Thoracic aorta (tissue), 2 donors: ENCODE results near the gene ZNF654. TPM values are rescaled to one million over a fixed set of nuclear protein-coding genes. Genes with fewer than 3 reads are reported as not detected.
"Not testable (repeated sequence)": the region's sequence is repeated elsewhere in the genome, so short reads cannot be mapped to it uniquely, and the experiment has no call there.

ENCODE experiments used
- ATAC-seq: fragments of 150-250 bp; one replicate; pipeline ENCODE4 v1.8.0; 2017; ENCODE audit warnings: low read depth; ENCODE audit not compliant: insufficient number of reproducible peaks, low FRiP score
- DNase-seq: peaks from one replicate; pipeline ENCODE4 v3.0.0-alpha.2; 2020; ENCODE audit warnings: low spot score
- H3K27ac ChIP-seq, 2 donors: fragments of 200-600 bp; sonication (generic); 1 replicate in 1 of 2; 2 replicates in 1 of 2; pipeline ENCODE4 v1.5.1; 2016; ENCODE audit warnings: mild to moderate bottlenecking in 2 of 2, moderate library complexity in 2 of 2
- H3K27me3 ChIP-seq: fragments of 200-600 bp; sonication (generic); replicated peaks from 2 replicates; pipeline ENCODE4 v1.6.0; 2016; ENCODE audit warnings: mild to moderate bottlenecking; ENCODE audit not compliant: insufficient read depth
- H3K36me3 ChIP-seq: fragments of 200-600 bp; sonication (generic); one replicate; pipeline ENCODE4 v1.5.1; 2016
- H3K4me1 ChIP-seq, 2 donors: fragments of 200-600 bp; sonication (generic); 1 replicate in 1 of 2; 2 replicates in 1 of 2; pipeline versions ENCODE4 v1.5.1 to v1.6.0; 2016; ENCODE audit warnings: low read depth in 2 of 2, mild to moderate bottlenecking in 1 of 2; ENCODE audit not compliant: control insufficient read depth in 1 of 2
- H3K4me3 ChIP-seq: fragments of 200-600 bp; sonication (generic); 2 replicates; pipeline ENCODE4 v1.5.1; 2016; ENCODE audit warnings: mild to moderate bottlenecking
- H3K9me3 ChIP-seq: fragments of 200-600 bp; sonication (generic); 2 replicates; pipeline ENCODE4 v1.5.1; 2016
- total RNA-seq, 2 donors: library from RNA; depleted of rRNA; stranded (reverse); fragments of >200 nt; gene quantifications; one replicate each; pipeline versions ENCODE4 v1.1.0 to v1.2.3, GENCODE V29; 2016
- TF ChIP-seq, protein P1 (sequence below): fragments of 200-600 bp; sonication (generic); IDR thresholded peaks from one replicate; pipeline ENCODE4 v1.5.1; 2019; ENCODE audit warnings: antibody characterized with exemption

The ZNF654 gene
- total RNA-seq, 2 donors from 2014 or later: 7.7 to 15.4 TPM

DNA sequence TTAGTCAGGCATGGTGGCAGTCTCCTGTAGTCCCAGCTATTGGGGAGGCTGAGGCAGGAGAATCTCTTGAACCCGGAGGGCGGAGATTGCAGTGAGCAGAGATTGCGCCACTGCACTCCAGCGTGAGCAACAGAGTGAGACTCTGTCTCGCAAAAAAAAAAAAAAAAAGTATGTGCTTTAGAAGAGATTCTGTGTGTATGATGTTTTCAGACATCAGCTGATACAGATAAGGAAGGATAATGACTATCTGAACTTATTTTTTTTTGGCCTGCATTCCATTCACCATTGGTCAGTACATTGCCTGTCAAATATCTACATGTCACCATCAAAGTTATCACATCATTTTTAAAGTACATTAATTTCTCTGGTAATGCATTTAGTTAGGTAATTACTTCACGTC, 108.1 kb downstream of the ZNF654 start:
- Histone ChIP-seq H3K36me3 (no peaks in the 10 kb centered on the region), H3K27ac (no peak overlapping the region), H3K9me3 (no peaks in the 10 kb centered on the region), H3K27me3 (no peaks in the 10 kb centered on the region), H3K4me1 (no peaks in the 10 kb centered on the region), H3K4me3 (no peak overlapping the region)
- DNase-seq (no peak), ATAC-seq (no peak)
- TF ChIP-seq, protein P1, sequence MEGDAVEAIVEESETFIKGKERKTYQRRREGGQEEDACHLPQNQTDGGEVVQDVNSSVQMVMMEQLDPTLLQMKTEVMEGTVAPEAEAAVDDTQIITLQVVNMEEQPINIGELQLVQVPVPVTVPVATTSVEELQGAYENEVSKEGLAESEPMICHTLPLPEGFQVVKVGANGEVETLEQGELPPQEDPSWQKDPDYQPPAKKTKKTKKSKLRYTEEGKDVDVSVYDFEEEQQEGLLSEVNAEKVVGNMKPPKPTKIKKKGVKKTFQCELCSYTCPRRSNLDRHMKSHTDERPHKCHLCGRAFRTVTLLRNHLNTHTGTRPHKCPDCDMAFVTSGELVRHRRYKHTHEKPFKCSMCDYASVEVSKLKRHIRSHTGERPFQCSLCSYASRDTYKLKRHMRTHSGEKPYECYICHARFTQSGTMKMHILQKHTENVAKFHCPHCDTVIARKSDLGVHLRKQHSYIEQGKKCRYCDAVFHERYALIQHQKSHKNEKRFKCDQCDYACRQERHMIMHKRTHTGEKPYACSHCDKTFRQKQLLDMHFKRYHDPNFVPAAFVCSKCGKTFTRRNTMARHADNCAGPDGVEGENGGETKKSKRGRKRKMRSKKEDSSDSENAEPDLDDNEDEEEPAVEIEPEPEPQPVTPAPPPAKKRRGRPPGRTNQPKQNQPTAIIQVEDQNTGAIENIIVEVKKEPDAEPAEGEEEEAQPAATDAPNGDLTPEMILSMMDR: no peak

DNA sequence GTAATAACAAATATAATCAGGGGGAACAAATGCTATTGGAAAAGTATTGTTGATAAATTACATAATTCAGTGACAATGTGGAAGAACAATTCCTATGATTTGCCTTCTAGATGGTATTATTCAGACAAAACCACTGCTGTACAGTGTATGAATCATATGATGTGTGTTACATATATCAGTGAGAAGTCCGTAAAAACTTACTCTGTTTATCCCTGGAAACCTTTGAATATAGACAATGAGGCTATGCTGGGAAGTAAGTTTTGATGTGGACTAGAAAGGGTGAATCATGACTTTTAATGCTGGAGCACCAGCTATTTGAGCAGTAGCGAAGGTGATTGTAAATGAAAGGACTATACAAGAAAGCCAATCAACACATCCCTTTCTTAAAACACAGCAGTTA, 108.6 kb downstream of the ZNF654 start:
- Histone ChIP-seq H3K4me1 (no peaks in the 10 kb centered on the region), H3K36me3 (no peaks in the 10 kb centered on the region), H3K27me3 (no peaks in the 10 kb centered on the region), H3K27ac (no peak overlapping the region), H3K4me3 (no peak overlapping the region), H3K9me3 (no peaks in the 10 kb centered on the region)
- ATAC-seq: no peak
- TF ChIP-seq, protein P1: no peak
- DNase-seq: no peak

DNA sequence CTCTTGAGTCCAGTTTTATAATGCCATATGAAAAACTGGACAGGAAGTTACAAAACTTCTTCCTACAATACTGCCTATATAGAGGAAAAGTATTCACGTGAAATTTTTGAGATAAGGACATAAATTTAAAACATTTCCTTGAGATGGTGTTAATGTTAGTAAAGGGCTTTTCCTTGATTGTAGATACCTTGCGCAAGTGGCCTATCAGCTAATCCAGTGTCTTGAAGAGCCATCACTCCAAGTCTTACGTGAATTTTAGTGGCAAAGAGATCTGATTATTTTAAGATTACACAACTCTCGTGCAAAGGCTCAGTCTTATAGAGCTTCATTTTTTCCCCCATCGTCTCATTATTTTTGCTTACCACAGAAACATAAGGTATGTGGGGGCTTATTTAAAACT, 109.1 kb downstream of the ZNF654 start:
- DNase-seq (no peak), ATAC-seq (no peak)
- no peaks in the 10 kb centered on the region for H3K4me1 ChIP-seq
- H3K27ac ChIP-seq: no peak overlapping the region
- no peaks in the 10 kb centered on the region for H3K27me3 ChIP-seq
- TF ChIP-seq, protein P1: no peak
- H3K4me3 ChIP-seq: no peak overlapping the region
- H3K36me3 ChIP-seq: no peaks in the 10 kb centered on the region
- H3K9me3 ChIP-seq: no peaks in the 10 kb centered on the region

DNA sequence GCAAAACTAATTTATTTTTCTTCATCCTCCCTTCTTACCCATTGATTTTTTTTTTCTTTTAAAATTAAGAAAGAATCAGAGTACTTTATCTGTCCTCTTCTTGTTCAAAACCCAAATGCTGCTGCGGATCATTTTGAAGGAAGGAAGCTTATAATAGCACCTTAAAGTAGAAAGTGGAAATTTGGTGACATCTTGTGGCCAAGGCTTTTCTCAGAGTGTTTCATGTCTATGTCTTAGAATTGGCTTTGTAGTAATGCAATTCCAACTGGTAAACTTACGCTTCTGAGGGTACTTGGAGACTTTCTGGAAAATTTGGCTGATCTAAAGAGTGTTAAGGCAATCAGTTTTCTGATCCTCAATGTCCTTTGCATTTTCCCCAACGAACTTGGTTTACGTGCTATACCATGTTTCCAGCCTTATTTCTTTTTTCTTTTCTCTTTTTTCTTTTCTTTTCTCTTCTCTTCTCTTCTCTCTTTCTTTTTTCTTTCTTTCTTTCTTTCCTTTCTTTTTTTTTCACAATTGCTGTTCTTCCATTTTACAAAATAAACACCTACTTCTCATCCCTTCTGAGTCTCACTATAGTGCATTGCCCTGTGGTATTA, 121.4 kb downstream of the ZNF654 start:
- H3K9me3 ChIP-seq: peaks cover 5% of the 10 kb centered on the region
- no peaks in the 10 kb centered on the region for H3K4me1 ChIP-seq
- H3K4me3 ChIP-seq: no peak overlapping the region
- no peaks in the 10 kb centered on the region for H3K27me3 ChIP-seq
- no peak overlapping the region for H3K27ac ChIP-seq
- ATAC-seq: no peak
- DNase-seq: no peak
- TF ChIP-seq, protein P1: no peak
- no peaks in the 10 kb centered on the region for H3K36me3 ChIP-seq

DNA sequence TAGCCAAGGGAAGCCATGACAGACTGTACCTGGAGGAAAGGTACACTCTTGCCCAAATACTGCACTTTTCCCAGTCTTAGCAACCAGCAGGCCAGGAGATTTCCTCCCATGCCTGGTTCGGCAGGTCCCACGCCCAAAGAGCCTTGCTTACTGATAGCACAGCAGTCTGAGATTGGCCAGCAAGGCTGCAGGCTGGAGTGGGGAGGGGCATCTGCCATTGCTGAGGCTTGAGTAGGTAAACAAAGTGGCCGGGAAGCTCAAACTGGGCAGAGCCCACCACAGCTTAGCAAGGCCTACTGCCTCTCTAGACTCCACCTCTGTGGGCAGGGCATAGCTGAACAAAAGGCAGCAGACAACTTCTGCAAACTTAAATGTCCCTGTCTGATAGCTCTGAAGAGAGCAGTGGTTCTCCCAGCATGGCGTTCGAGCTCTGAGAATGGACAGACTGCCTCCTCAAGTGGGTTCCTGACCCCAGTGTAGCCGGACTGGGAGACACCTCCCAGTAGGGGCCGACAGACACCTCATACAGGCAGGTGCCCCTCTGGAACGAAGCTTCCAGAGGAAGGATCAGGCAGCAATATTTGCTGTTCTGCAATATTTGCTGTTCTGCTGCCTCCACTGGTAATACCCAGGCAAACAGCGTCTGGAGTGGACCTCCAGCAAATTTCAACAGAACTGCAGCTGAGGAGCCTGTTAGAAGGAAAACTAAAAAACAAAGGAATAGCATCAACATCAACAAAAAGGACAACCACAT, 123.3 kb downstream of the ZNF654 start:
- not testable (repeated sequence) for H3K36me3 ChIP-seq, H3K27me3 ChIP-seq, H3K4me3 ChIP-seq, H3K9me3 ChIP-seq, ATAC-seq, H3K27ac ChIP-seq, H3K4me1 ChIP-seq, DNase-seq
